Type B pancreatic cell (in vitro differentiated cells): Measurements from ENCODE around the gene MAPK10. TPM values are rescaled to one million over a fixed set of nuclear protein-coding genes. Genes with fewer than 3 reads are reported as not detected.

Experiments
- DNase-seq: peaks from one replicate; pipeline ENCODE4 v3.0.0; 2021; ENCODE audit warnings: mixed read lengths; ENCODE audit not compliant: unreplicated experiment; ENCODE audit errors: extremely low spot score
- H3K27ac Mint-ChIP-seq: 2 replicates; pipeline ENCODE4 v1.8.0; 2021; ENCODE audit warnings: mild to moderate bottlenecking, mixed read lengths
- H3K27me3 Mint-ChIP-seq: 2 replicates; pipeline ENCODE4 v1.8.0; 2021; ENCODE audit warnings: mixed read lengths
- H3K36me3 Mint-ChIP-seq: 2 replicates; pipeline ENCODE4 v1.8.0; 2021; ENCODE audit warnings: mixed read lengths
- H3K4me1 Mint-ChIP-seq: one replicate; pipeline ENCODE4 v1.8.0; 2021; ENCODE audit warnings: mixed read lengths; ENCODE audit not compliant: unreplicated experiment
- H3K4me3 Mint-ChIP-seq: 2 replicates; pipeline ENCODE4 v1.8.0; 2021; ENCODE audit warnings: mild to moderate bottlenecking, mixed read lengths
- H3K9me3 Mint-ChIP-seq: 2 replicates; pipeline ENCODE4 v1.8.0; 2021; ENCODE audit warnings: mixed read lengths
- total RNA-seq: library from RNA; stranded (reverse); gene quantifications from 2 replicates; pipeline ENCODE4 v1.2.1, GENCODE V29; 2021; ENCODE audit warnings: low replicate concordance
- TF ChIP-seq, protein P1 (sequence below): fragments of 200-600 bp; sonication (generic); conservative IDR thresholded peaks from 2 replicates; pipeline ENCODE4 v1.5.0; 2021; ENCODE audit warnings: antibody characterized with exemption, mild to moderate bottlenecking

The MAPK10 gene
- total RNA-seq, 1 donor from 2014 or later: 19.1 TPM

- H3K4me1 Mint-ChIP-seq: no peaks in the 10 kb centered on the region
- H3K27ac Mint-ChIP-seq: no peak overlapping the region
- no peak overlapping the region for H3K4me3 Mint-ChIP-seq
- TF ChIP-seq, protein P1, sequence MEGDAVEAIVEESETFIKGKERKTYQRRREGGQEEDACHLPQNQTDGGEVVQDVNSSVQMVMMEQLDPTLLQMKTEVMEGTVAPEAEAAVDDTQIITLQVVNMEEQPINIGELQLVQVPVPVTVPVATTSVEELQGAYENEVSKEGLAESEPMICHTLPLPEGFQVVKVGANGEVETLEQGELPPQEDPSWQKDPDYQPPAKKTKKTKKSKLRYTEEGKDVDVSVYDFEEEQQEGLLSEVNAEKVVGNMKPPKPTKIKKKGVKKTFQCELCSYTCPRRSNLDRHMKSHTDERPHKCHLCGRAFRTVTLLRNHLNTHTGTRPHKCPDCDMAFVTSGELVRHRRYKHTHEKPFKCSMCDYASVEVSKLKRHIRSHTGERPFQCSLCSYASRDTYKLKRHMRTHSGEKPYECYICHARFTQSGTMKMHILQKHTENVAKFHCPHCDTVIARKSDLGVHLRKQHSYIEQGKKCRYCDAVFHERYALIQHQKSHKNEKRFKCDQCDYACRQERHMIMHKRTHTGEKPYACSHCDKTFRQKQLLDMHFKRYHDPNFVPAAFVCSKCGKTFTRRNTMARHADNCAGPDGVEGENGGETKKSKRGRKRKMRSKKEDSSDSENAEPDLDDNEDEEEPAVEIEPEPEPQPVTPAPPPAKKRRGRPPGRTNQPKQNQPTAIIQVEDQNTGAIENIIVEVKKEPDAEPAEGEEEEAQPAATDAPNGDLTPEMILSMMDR: no peak
- H3K36me3 Mint-ChIP-seq: no peaks in the 10 kb centered on the region
- no peak for DNase-seq
- no peaks in the 10 kb centered on the region for H3K9me3 Mint-ChIP-seq
- H3K27me3 Mint-ChIP-seq: no peaks in the 10 kb centered on the region
These were observed 111.9 kb downstream of the MAPK10 start for GRCh38 chr4:86247906-86248305.

DNA sequence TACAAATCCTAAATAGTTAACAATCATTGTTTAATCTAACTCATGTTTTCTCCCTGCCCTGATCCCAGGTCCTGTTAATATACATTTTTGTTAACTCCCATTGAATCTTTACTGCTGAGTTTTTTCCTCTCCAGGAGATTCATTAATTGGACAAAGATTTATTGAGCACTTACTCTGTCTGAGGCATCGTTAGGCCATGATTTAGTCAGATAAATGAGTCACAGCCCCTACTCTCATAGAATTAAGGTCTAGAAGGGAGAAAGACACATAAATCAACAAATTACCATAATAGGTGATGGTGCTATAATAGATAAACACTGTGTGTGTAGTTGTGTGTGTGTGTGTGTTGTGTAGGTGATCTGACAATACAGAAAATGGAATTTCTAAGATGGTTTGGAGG is 112.5 kb downstream of the MAPK10 start:
- Mint-ChIP-seq H3K4me3 (no peak overlapping the region), H3K27me3 (no peaks in the 10 kb centered on the region), H3K27ac (no peak overlapping the region), H3K36me3 (no peaks in the 10 kb centered on the region), H3K9me3 (no peaks in the 10 kb centered on the region), H3K4me1 (no peaks in the 10 kb centered on the region)
- no peak for DNase-seq
- TF ChIP-seq, protein P1: no peak

DNA sequence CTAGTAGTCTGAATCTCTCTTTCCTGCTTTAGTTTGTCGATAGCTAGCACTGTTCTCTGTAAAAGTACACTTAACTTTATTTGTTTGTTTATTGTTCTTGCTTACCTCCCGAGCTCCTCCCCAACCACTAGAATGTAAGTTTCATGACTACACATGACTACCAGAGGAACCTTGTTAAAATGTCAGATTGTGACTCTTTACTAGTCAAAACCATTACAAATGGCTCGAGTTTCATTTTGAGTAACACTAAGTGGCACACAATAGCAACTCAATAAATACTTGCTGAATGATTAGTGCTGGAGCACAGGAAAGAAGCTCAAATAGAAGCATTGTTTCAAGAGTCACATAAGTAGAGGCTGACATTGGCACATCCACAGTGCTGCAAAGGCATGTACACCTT is 116.1 kb downstream of the MAPK10 start:
- Mint-ChIP-seq H3K4me3 (no peak overlapping the region), H3K9me3 (peaks cover 2% of the 10 kb centered on the region), H3K4me1 (no peaks in the 10 kb centered on the region), H3K27ac (no peak overlapping the region), H3K36me3 (no peaks in the 10 kb centered on the region), H3K27me3 (no peaks in the 10 kb centered on the region)
- no peak for DNase-seq
- TF ChIP-seq, protein P1: no peak

GRCh38 chr4:86242677-86243076 is 117.2 kb downstream of the MAPK10 start:
- Mint-ChIP-seq H3K4me1 (no peaks in the 10 kb centered on the region), H3K27me3 (peaks cover 3% of the 10 kb centered on the region)

DNA sequence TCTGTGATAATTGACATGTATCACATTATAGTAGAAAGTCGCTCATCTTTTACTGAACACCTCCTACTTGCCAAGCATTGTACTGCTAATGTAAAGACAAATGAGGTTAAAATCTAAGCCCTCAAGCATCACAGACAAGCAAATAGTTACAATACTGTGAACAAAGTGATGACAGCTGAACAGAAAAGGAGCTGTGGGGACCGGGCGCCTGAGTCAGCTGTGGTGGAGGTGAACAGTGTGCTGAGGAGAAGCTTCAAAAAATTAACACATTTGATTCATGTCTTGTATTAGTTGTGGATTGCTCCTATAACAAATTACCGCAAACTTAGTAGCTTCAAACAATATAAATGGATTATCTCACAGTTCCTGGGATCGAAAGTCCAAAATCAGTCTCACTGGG is 124.3 kb downstream of the MAPK10 start:
- peaks cover 11% of the 10 kb centered on the region for H3K4me1 Mint-ChIP-seq
- TF ChIP-seq, protein P1: no peak
- H3K4me3 Mint-ChIP-seq: no peak overlapping the region
- H3K36me3 Mint-ChIP-seq: peaks cover 5% of the 10 kb centered on the region
- H3K27me3 Mint-ChIP-seq: peaks cover 6% of the 10 kb centered on the region
- DNase-seq: no peak
- peaks cover 12% of the 10 kb centered on the region for H3K9me3 Mint-ChIP-seq
- no peak overlapping the region for H3K27ac Mint-ChIP-seq

More at GRCh38 chr4:86242677-86243076, 117.2 kb downstream of the MAPK10 start:
- Mint-ChIP-seq H3K4me3 (no peak overlapping the region), H3K27ac (no peak overlapping the region), H3K9me3 (peaks cover 9% of the 10 kb centered on the region), H3K36me3 (peaks cover 3% of the 10 kb centered on the region)
- no peak for DNase-seq
- TF ChIP-seq, protein P1: no peak

GRCh38 chr4:86233681-86234080 is 126.2 kb downstream of the MAPK10 start:
- Mint-ChIP-seq H3K27me3 (peaks cover 6% of the 10 kb centered on the region), H3K4me3 (no peak overlapping the region), H3K27ac (no peak overlapping the region), H3K4me1 (peaks cover 11% of the 10 kb centered on the region), H3K9me3 (peaks cover 9% of the 10 kb centered on the region), H3K36me3 (peaks cover 5% of the 10 kb centered on the region)
- TF ChIP-seq, protein P1: no peak
- DNase-seq: no peak
